HL-60/S4 (cell line): ENCODE measurements around the gene COL2A1.

ENCODE experiments used
- in situ Hi-C: fragments of 300-500 bp; cut with MboI; formaldehyde crosslinking; loops from 2 replicates; pipeline ENCODE4 v1.14.3; 2022; ENCODE audit warnings: low sequenced_read_pairs

Gene COL2A1

DNA sequence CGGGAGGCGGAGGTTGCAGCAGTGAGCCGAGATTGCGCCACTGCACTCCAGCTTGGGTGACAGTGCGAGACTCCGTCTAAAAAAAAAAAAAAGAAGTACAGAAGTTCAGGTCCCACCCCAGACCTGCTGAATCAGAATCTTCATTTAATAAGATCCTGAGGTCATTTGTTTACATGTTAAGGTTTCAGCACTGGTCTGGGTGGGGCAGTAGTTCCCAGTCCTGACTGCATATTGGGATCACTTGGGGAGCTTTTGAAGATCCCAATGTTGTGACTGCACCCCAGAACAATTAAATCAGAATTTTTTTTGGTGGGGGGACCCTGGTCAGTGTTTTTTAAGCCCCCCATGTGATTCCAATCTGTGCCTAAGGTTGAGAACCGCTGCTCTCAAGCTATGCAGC, 11.7 kb upstream of the COL2A1 start:
- in situ Hi-C loops, result no loop called here

DNA sequence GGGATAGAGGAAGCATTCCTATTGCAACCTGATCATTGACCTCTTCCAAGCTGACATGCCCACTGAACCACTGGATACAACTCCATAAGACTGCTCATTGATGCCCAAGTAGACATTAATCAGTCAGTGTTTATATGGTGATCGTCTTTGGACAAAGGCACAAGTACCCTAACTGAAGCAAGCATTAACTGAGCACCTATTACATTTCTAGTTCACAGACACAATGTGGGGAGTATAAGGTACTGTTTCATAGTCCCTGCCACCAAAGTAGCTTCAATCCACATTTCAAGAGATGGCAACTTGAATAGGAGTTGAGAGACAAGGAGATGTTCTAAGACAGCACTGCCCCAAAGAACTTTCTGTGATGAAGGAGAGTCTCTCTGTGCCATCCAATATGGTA, 10.9 kb upstream of the COL2A1 start:
- in situ Hi-C loops, result no loop called here

DNA sequence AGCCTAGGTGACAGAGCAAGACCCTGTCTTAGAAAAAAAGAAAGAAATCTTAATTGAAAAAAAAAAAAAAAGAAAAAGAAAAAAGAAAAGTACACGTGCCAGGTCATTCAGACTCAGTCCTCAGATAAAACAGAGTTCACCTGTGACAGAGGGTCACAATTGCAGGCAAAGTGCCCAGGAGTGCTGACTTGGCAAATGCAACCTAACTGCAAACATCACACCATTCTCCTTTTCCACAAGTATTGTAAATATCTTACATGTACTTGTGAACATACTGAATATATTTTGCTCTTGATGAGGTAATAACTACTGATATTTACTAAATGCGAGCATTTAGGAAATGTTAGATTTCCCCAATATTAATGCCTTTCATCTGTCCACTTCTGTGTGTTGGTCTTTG, 9.0 kb upstream of the COL2A1 start:
- in situ Hi-C loops, result no loop called here

DNA sequence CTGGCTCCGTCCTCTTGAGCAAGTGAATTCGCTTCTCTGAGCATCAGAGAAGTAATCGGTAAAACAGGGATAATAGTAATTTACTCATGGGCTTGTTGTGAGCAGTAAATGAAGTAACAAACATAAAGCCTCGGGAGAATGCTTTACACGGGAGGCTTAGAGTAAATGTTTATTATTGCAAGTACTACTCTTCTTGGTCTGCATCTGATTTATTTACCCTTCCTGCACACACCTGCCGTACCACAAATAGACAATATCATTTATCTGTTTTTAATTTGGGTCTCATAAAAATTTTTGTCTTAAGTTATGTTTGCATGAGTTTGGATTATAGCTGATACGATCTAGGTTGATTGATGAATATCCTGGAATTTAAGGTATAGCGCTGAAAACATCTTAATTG, 7.8 kb upstream of the COL2A1 start:
- in situ Hi-C loops, result no loop called here

DNA sequence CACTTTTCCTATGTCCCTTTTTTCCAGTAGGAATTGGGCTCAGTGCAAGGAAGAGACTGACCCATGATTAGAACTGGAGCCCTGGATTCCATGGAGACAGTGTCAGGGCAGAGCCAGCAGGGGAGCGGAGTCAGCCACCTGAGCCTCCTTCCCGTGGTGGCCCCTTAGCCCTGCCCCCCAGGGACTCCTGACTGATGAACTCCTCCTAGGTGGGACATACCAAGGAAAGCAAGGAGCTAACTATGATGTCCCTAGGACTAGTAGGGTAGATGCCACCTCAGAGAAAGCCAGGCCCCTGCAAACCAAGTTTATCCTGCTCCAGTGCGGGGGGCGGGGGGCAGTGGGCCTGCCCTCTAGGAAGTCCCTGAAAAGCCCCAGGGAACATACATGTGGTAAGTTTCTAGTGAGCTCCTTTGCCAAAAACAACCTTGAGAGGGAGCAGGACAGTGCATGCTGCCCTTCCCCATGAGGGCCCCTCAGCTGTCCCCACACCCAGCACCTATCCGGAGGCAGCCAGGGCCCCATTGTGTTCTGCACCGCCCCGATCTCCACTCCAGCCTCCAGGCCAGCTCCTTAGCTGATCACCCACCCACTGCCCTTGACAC, 6.2 kb upstream of the COL2A1 start:
- in situ Hi-C loops, result no loop called here

DNA sequence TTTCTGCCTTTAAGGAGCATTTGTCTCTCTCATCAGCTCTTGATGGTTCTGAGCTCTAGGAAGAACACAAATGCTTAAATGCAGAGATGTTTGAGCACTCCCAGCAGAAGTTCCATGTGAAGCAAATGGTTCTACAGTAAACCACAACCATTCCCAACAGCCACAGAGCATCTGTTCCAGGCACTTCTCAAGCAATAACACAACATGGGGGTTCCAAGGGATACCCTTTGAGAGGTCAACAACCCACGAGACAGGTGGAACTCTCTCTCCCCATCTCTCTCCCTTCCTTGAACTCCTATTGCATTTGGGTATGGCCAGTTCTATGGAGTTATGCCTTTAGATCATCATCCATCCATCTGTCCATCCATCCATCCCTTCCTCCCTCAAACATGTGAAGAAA, 5.2 kb upstream of the COL2A1 start:
- in situ Hi-C loops, result no loop called here

DNA sequence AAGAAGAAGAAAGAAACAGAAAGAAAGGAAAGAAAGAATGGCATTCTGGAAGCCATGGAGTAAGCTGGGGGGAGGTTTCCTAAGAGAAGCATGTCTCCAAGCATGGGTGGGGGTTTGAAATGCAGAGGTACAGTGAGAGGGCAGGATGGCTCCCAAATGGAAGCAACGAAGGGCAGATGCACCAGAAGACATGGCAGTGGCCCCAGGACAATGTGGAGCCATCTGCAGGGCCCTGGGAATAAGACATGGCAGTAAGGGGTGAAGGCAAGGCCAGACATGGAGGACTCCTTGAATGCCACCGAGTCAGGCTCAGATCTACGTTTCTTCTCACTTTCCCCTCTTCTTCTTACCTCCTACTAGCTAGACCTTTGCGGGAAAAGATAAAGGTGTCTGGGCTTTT, 4.7 kb upstream of the COL2A1 start:
- in situ Hi-C loops, result no loop called here

DNA sequence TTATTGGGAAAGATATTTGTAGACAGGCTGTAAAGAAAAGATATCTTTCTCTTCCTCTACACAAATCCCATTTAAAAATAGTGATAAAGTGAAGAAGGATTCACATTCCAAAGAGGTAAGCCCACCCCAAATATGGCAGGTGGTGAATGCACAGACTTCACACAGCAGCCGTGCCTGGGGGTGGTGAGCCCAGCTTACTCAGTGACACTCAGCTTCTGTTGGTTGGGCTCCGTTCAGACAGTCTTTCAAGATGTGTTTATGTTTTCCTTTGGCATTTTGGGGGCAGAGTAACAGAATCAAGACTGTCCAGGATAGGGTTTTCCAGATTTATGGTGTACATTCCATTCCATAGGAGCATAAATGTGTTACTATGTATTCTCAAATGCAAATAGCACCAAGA, 4.1 kb upstream of the COL2A1 start:
- in situ Hi-C loops, result no loop called here

DNA sequence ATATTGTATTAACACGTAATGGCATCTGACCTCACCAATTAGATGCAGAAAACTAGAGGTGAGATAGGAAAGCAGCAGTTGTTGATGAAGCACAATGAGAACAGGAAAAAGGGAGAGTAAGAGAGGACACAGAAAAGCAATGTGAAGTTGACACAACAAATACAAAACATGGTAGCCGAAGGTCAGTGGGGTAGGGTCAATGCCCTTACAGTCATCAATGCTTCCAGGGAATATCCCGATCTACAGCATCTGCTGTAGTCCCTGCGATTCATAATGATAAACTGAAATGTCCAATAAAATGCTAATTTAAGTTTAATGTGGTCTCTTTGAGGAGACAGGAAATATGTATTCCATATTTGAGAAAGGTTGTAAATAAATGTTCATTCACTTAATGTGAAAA, 2.9 kb upstream of the COL2A1 start:
- in situ Hi-C loops, result no loop called here

DNA sequence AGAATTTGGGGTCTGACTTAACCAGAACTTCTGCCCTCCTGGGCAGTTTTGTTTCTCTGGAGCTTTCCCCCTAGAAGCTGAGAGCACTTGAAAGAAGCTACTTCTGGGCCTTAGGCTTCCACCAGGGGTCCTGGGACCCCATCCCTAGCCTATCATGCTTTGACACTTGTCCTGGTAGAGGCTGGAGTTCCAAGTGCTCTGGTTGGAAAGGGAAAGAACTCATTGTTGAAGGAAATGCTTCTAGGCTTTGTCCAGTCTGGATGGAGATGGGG, 1.4 kb upstream of the COL2A1 start:
- in situ Hi-C loops, result no loop called here

DNA sequence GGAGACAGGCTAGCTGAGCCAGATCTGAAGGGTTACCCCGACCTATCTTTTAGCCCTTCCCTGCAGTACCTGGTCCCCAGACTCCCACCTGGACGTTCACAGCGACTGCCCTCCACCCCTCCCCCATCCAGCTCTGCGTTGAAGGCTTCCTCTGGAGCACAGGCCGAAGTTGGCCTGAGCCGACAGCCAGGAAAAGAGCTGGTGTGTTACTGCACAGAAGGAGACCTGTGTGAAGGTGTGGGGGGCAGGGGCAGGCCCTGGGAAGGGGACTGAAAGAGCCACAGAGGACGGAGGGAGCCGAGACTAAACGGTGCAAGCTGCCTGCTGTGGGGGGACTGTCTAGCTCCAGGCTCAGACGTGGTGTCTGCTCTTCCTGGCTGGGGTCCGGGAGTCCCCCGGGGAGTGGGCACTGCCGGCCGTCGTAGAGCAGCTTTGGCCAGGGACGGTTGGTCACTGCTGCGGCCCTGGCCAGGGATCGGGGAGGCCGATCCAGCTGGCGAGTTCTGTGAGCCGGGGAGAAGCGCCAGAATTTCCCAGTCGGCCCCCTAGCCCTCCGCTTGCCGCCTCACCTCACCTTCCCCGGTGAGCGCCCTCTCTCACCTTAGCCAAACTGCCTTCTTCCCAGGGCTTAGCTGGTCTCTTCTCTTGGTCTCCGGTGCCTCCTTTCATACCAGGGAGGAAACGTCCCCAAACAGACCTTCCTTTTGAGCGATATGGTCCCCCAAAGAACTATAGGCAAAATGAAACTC, 899 bp upstream of the COL2A1 start:
- in situ Hi-C loops, result no loop called here

DNA sequence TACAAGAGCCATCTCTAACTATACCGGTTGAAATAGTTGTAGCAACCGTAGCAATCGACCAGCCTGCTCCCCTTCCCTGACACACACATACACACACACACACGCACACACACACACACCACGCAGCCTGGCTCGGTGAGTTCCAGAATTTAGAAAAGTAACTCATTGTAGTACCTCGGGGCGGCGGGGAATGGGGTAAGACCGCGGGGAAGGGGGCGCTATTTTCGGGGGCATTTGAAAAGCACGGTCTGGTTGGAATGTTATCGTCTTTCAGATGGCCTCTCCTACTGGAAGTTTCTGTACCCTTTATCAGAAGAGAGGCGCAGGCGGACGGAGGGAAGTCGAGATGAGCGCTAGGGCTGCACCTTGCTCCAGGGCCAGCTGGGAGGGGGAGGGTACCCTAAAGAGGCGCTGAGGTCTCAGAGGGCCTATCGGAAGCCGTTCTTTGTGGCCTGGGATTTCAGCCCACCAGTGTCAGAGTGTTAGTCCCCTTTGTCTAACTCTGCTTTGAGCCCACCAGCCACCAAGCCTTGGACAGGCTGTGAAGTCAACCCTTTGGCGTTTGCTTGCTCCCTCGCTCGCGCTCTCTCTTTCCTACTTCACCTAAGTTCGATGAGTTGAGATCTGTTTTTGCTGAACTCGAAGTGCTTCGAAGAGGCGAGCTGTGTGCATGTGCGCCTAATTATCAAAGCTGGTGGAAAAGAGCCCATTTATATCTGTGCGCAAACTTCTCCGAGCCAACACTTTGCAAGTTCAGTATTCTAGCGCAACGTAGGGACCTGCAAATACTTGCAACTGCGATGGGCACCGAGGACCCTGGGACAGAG, 837 bp downstream of the COL2A1 start:
- in situ Hi-C loops, result no loop called here

DNA sequence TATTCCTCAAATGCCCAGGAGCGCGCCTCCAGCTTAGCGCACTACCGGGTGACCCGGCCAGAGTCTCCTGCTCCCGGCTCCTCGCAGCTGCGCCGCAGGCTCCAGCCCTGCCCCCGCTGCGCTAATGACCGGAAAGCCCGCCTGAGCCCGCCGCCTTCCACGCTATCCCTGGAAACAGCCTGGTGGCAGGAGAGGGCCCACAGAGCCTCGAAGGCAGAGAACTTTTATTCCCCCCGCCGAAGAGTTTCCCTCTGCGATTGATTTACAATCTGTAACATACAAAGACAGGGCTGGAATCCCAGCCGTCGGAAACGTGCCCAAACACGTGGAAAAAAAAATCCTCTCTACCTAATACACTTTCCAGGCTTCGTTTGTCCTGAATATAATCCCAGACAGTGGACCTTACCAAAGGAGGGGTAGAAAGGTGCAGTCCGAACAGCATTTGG, 1.5 kb downstream of the COL2A1 start:
- in situ Hi-C loops, result no loop called here

DNA sequence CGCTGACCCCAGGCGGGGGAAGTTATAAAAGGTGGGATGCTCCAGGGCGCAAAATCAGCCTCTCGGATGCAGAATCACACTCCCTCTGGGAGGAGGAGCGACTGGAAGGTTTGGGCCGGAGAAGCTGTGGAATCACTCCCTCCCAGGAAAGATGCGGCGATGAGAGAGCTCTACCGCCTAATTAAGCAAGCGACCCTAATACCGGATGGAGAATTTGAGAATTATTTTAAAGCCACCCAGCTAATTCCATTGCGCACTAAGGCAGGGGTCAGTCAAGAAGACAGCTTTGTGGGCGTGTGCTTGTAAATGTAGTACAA, 1.9 kb downstream of the COL2A1 start:
- in situ Hi-C loops, result no loop called here

DNA sequence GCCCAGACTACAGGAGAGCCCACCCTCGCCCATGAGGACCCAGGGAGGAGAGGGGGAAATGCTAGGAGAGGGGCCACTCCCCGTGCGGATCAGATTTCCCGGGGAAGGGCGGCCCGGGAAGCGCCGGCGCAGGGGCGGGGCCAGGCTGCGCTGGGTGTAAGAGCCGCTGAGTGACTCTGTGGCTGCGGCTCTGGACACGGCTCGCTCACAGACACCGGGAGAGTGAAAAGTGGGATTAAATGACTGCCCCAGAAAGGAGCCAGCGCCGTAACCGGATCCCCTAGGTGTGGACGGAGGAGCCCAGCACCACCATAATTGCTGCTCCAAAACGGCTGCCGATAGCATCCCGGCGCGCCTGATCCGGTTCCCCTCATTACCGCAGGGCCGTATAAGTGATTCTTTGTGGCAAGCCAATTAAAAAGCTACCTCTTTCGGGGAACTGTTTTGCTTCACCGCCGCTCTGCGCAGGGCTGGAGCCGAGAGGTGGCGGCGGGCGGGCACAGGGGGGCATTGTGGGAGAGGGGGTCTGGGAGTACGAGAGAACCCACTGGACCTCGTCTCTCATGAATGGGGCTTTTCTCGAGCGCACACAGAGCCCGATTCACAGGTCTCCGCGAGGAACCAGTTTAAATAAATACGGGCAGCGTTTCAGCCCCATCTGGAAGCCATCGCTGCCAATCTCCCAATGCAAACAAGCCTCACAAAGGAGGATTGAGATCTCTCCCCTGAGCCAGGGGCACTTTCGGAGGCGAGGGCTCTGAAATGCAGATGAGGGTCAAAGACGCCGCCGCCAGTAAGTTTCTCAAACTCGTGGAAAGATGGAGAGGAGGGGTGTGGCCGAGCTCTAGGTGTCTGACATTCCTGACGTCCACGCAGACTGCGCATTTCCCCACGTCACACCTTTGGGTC, 2.5 kb downstream of the COL2A1 start:
- in situ Hi-C loops, result no loop called here

DNA sequence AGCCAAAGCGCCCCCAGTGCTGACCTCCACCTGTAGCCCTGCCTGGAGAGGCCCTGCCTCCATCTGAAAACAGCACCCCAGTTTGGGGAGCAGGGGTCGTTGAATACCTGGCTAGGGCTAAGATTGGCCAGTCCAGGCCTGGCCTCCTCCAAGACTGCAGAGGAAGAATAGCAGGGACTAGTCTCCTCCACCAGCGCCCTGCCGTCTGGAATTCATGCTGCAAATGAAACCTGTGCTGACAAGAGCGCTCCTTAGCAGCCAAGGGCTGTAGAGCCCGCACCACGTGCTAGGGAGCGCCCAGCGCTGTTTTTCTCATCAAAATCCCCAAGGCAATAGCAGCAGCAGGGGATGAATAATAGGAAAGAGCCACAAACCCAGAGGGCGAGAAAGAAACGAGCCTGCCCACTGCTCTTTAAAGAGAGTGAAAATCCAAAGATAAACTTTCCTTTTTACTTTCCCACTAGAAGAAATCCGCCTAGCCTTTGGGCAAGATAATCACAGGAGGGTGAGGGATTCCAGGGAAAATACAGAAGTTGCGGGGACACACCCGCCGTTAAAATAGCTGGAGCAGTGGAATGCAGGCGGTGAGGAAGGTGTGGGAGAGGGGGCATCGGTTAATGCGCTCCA, 3.3 kb downstream of the COL2A1 start:
- in situ Hi-C loops, result no loop called here

DNA sequence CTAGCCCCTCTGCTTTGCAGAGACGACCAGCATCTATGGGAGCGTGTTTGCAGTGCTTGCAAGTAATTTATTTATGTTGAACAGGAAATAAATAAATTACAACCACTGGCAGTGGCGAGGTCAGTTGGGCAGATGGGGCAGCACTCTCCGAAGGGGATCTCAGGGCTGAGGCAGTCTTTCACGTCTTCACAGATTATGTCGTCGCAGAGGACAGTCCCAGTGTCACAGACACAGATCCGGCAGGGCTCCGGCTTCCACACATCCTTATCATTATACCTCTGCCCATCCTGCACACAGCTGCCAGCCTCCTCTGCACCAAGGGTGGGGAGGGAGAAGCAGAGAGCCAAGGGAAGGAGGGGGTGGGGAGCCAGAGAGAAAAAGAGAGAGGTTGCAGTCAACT, 4.5 kb downstream of the COL2A1 start:
- in situ Hi-C loops, result no loop called here

DNA sequence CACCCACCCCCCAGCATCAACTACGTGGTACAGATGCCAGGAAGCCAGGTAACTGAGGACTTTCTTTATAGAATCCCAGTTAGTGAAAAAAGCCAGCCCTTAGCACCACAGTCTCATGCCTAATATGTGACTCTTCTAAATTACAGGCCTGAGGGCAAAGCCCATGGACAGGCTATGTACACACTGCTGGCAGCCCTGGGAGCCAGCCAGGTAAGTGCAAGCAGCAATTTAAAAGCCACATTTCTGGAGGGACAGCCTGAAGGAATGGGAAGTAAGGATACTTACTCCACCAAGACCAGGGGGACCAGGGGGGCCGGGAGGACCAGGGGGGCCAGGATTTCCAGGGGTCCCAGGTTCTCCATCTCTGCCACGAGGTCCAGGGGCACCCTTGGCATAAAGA, 7.0 kb downstream of the COL2A1 start:
- in situ Hi-C loops, result no loop called here

DNA sequence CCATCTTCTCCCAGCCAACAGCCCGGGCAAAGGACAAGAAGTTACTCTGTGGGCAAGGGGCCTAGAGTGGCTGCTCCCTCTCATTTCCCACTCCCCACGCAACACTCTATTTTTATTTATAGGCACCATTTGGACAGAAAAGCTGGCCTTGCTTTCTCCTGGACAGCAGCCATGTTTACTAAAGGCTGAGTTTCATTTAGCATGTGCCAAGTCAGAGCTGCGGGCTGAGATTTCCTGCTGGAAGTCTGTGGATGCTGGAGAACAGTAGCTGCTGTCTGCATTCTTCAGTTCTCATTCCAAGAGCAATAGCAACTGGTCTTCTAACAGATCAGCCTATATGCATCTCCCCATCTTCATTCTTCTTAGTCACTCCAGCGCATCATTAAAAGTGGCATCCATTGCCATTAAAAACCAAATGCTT, 8.3 kb downstream of the COL2A1 start:
- in situ Hi-C loops, result no loop called here

DNA sequence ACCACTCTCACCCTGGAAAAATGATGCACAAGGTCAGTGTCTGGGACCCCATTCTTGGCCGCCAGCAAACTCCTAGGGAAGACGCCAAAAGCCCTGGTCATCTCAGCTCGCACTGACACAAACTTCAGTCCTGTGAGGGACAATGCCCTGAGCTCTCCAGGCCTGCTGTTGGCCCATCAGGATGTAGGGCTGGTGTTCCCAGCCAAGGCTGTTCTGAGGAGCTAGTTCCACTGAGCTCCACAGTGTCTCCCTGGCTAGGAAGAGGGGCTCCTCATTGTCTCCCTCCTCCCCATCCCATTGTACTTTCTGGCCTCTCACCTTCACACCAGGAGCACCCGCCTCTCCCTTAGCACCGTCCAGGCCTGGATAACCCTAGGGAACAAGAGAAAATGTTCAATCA, 10.8 kb downstream of the COL2A1 start:
- in situ Hi-C loops, result no loop called here

DNA sequence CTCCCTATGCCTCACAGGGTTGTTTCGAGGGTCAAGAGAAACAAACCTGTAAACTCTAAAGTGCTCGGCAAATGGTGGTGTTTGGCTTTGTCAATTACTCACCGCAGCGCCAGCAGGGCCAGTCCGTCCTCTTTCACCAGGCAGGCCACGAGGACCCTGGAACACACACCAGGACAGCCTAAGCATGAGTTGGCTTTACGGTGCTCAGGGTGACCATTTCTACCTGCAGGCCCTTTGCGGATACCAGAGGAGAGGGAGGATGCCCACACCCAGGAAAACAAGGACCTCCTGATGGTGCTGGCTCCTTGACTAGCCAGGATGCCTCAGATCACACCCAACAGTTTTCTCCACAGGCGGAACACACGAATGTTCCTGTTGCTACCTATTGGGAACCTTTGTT, 11.5 kb downstream of the COL2A1 start:
- in situ Hi-C loops, result no loop called here
